HAP-1 (cell line): ENCODE data around the gene SNCAIP.

ENCODE experiments used
- DNase-seq, 2 experiments: peaks; one replicate each; pipeline ENCODE4 v3.0.0-alpha.2; 2016 to 2020; ENCODE audit warnings: low spot score in 2 of 2
- H3K27me3 ChIP-seq: fragments of 250-450 bp; sonication (Bioruptor Pico); 2 replicates; pipeline ENCODE4 v1.5.1; 2020; ENCODE audit warnings: low read depth, mild to moderate bottlenecking, moderate library complexity
- H3K36me3 ChIP-seq: fragments of 250-450 bp; sonication (Bioruptor Pico); replicated peaks from 2 replicates; pipeline ENCODE4 v1.5.1; 2020; ENCODE audit warnings: mild to moderate bottlenecking
- H3K4me1 ChIP-seq: fragments of 250-450 bp; sonication (Bioruptor Pico); 2 replicates; pipeline ENCODE4 v1.5.1; 2020; ENCODE audit warnings: mild to moderate bottlenecking
- H3K4me3 ChIP-seq: fragments of 250-450 bp; sonication (Bioruptor Pico); 2 replicates; pipeline ENCODE4 v1.5.1; 2020; ENCODE audit warnings: mild to moderate bottlenecking, moderate library complexity
- H3K9me3 ChIP-seq: fragments of 250-450 bp; sonication (Bioruptor Pico); 2 replicates; pipeline ENCODE4 v1.5.1; 2020; ENCODE audit warnings: mild to moderate bottlenecking, moderate library complexity
- in situ Hi-C: fragments of 300-500 bp; cut with MboI; formaldehyde crosslinking; loops from 3 replicates; pipeline ENCODE4 v1.14.3; 2020; ENCODE audit warnings: low sequenced_read_pairs, inconsistent platforms, mixed read lengths

Gene SNCAIP

DNA sequence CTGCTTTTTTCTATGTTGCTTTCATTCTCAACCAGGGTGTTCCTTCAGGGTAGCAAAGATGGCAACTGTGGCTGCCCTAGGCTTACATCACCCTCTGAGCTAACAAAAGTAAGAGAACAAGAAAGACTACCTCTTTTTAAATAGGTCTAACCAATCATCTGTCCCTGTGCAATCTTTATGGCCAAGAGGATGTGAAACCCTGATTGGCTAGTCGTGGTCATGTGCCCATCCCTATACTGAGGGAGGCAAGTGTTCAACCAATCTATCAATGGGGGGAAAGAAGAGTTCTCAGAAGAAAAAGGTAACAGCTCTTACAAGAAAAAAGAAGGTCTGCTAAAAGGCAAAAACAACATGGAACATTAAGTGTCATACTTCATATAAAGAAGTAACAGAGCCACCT is 11.7 kb upstream of the SNCAIP start:
- in situ Hi-C loops, result no loop called here
- no peaks in the 10 kb centered on the region; the same call in 1 of the 2 replicates for H3K4me1 ChIP-seq
- no peak overlapping the region for H3K4me3 ChIP-seq
- no peaks in the 10 kb centered on the region for H3K27me3 ChIP-seq
- no peak for DNase-seq
- no peaks in the 10 kb centered on the region for H3K36me3 ChIP-seq
- H3K9me3 ChIP-seq, result no peaks in the 10 kb centered on the region

DNA sequence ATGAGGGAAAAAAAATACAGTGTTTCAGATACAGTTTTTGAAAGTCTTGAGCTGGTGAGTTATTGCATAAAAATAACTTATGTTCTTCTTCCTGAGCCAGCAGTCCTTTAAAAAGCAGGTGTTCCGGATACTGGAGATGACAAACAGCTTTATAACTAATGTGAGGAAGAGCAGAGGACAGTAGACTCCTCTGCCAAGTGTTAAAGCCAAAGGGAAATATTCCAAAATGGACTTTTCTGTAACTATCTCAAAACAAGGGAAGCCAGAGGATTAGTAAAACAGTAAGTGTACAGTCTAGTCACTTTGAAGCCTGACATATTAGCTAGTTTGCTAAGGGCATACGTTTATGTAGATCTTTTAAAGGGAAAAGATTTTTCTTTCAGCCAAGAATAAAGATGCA is 11.0 kb upstream of the SNCAIP start:
- DNase-seq, result no peak
- in situ Hi-C loops, result no loop called here

DNA sequence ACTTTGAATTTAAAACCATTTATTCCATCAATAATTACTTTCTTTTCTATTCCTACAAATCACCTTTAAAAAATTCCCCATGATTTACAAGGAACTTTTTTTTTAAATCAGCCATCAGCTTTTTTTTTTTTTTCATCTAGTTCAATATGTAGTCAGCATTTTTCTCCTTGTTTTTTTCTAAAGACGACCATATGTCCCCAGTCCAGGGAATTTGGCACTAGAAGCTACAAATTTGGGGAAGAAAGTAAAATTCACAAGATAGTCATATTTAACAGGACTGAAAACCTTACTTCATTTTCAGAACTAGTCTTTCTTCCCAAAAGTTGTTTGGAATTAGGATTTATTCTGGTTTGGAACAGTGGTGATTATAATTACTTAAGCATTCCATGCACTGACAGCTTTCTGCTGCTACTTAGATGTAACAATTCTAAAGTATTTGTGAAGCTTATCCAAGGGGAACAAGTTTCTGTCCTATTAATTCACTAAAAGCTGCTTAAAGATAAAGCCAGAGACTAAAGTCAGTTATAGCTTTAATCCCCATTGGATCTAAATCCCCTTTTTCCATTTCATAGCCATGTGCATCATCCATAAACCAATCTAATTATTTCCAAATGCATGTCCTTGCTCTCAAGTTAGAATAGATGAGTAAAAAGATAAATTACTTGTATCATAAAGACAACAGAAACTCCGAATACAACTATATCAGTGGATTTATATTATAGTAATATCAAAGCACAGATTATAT is 7.4 kb upstream of the SNCAIP start:
- Histone ChIP-seq H3K9me3 (no peaks in the 10 kb centered on the region), H3K4me3 (no peak overlapping the region), H3K36me3 (no peaks in the 10 kb centered on the region), H3K4me1 (no peaks in the 10 kb centered on the region; the same call in 1 of the 2 replicates), H3K27me3 (no peaks in the 10 kb centered on the region)
- in situ Hi-C loops, result no loop called here
- DNase-seq, result no peak

More for the DNA sequence above, 11.0 kb upstream of the SNCAIP start:
- H3K36me3 ChIP-seq, result no peaks in the 10 kb centered on the region
- no peaks in the 10 kb centered on the region for H3K9me3 ChIP-seq
- no peaks in the 10 kb centered on the region; the same call in 1 of the 2 replicates for H3K4me1 ChIP-seq
- no peaks in the 10 kb centered on the region for H3K27me3 ChIP-seq
- H3K4me3 ChIP-seq, result no peak overlapping the region

- in situ Hi-C loops, result no loop called here
- Histone ChIP-seq H3K4me3 (no peak overlapping the region), H3K36me3 (no peaks in the 10 kb centered on the region), H3K4me1 (no peaks in the 10 kb centered on the region; the same call in 1 of the 2 replicates), H3K9me3 (no peaks in the 10 kb centered on the region), H3K27me3 (no peaks in the 10 kb centered on the region)
- no peak for DNase-seq
Observed at GRCh38 chr5:122306461-122306860, 5.6 kb upstream of the SNCAIP start.

DNA sequence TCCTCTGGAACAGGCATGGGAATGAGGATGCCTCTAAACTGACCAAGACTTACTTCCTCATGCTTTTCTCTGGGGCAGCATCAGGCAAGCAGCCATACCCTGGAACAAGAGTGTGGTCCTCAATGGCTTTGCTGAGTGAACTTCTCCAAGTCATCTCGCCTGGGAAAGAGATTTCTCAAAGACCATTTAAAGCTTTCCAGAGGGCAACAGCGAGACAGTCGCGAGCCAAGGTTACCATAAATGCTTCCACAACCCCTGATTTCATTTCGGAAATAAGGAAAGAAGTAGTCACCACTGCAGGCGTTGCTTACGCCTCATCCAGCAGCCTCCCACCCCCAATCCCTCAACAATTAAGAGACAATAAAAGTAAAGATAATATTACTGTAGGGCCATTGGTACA is 1.1 kb upstream of the SNCAIP start:
- H3K9me3 ChIP-seq, result no peaks in the 10 kb centered on the region
- in situ Hi-C loops, result no loop called here
- no peak for DNase-seq
- H3K27me3 ChIP-seq, result peaks cover 12% of the 10 kb centered on the region; the same call in 1 of the 2 replicates
- H3K4me1 ChIP-seq, result peaks cover 16% of the 10 kb centered on the region
- no peaks in the 10 kb centered on the region for H3K36me3 ChIP-seq
- no peak overlapping the region for H3K4me3 ChIP-seq

GRCh38 chr5:122311497-122311960 is 508 bp upstream of the SNCAIP start:
- Histone ChIP-seq H3K27me3 (peaks cover 12% of the 10 kb centered on the region; the same call in 1 of the 2 replicates), H3K36me3 (no peaks in the 10 kb centered on the region), H3K4me1 (peaks cover 16% of the 10 kb centered on the region), H3K4me3 (peak overlapping the region; percentile 26), H3K9me3 (no peaks in the 10 kb centered on the region)
- peak in 1 of 2 experiments; percentile 23 for DNase-seq
- in situ Hi-C loops, result no loop called here

DNA sequence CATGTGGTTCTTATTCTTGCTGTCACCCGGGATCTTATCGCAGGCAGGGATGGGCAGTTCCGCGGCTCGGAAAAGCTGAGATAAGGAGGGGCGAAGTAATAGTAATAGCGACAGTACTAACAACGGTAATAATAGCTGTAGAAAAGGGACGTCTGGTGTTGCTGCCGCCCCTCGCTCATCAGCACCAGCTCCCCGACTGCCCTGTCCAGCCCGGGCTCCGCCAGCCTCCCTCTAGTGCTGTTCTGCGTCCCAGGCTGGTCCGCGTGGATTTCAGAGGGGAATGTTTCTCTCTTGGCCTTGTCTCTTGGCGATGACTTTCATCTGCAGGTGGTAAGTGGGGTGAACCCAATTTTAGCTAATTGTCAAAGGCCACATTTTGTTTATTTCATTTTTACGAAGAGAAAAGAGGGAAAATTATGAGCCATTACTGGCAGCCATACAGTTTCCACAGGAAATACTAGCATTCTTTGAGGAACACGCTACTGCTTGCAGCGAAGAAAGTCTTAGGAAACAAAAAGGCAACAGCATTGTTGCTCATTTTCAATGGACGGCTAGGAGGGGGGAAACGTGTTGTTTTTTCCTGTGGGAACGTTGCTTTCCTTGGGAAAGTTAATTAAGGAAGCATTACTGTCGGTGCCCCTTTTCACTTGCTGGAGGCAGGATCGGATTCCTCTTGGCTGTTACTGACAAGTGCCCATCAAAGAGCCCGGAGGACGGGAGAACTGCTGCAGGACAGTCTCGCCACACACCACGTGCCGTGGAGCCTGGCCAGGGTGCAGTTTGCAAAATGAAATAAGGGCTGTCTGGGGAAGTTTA is 762 bp downstream of the SNCAIP start:
- no peaks in the 10 kb centered on the region for H3K36me3 ChIP-seq
- H3K4me1 ChIP-seq, result peaks cover 16% of the 10 kb centered on the region
- peak overlapping the region; percentile 47 for H3K4me3 ChIP-seq
- peak in 1 of 2 experiments; percentile 47 for DNase-seq
- H3K27me3 ChIP-seq, result peaks cover 22% of the 10 kb centered on the region; the same call in 1 of the 2 replicates
- in situ Hi-C loops, result no loop called here
- H3K9me3 ChIP-seq, result no peaks in the 10 kb centered on the region

DNA sequence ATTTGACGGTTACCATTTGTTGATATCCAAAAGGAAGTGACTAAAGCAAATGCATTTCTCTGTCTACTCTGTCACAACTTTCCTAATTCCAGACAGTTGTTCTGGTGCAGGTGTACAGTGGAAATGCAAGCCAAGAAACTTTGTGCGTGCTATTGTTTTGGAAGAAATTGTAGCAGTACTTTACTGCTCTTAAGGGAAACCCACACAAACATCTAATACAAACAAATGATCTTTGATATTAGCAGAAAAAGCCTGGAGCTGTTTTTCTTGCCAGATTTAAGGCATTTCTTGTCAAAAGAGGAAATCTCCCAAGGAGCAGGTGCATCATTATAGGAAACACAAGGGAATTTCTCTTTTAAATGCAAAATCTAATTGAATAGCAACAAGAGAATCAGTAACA is 2.0 kb downstream of the SNCAIP start:
- H3K36me3 ChIP-seq, result no peaks in the 10 kb centered on the region
- no peaks in the 10 kb centered on the region for H3K9me3 ChIP-seq
- peaks cover 16% of the 10 kb centered on the region for H3K4me1 ChIP-seq
- H3K27me3 ChIP-seq, result peaks cover 25% of the 10 kb centered on the region; the same call in 1 of the 2 replicates
- no peak overlapping the region for H3K4me3 ChIP-seq
- DNase-seq, result peak in 1 of 2 experiments; percentile 87
- in situ Hi-C loops, result no loop called here

GRCh38 chr5:122315521-122315920 is 3.5 kb downstream of the SNCAIP start:
- peaks cover 16% of the 10 kb centered on the region for H3K4me1 ChIP-seq
- no peaks in the 10 kb centered on the region for H3K36me3 ChIP-seq
- no peak overlapping the region for H3K4me3 ChIP-seq
- H3K27me3 ChIP-seq, result peaks cover 25% of the 10 kb centered on the region; the same call in 1 of the 2 replicates
- in situ Hi-C loops, result no loop called here
- no peak for DNase-seq
- no peaks in the 10 kb centered on the region for H3K9me3 ChIP-seq

DNA sequence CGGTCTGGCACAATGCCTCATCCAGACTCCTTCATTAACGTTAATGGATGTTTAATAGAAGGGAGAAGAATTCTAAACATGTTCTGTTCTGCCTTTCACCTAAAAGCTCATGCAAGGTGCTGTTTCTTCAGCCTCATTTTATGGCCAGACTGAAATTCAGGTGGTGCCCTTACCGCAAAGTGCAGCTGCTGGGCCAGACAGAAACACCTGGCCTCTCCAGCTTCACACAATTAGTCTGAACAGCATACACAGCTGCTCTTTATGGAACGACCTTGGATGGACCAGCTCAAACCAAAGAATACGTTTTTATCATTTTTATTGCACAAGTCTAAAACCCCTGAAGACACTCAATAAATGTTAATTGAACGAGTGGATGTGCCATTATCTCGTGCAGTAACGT is 4.6 kb downstream of the SNCAIP start:
- no peak for DNase-seq
- no peaks in the 10 kb centered on the region for H3K9me3 ChIP-seq
- peaks cover 16% of the 10 kb centered on the region for H3K4me1 ChIP-seq
- H3K27me3 ChIP-seq, result peaks cover 25% of the 10 kb centered on the region; the same call in 1 of the 2 replicates
- H3K36me3 ChIP-seq, result no peaks in the 10 kb centered on the region
- H3K4me3 ChIP-seq, result no peak overlapping the region
- in situ Hi-C loops, result no loop called here

DNA sequence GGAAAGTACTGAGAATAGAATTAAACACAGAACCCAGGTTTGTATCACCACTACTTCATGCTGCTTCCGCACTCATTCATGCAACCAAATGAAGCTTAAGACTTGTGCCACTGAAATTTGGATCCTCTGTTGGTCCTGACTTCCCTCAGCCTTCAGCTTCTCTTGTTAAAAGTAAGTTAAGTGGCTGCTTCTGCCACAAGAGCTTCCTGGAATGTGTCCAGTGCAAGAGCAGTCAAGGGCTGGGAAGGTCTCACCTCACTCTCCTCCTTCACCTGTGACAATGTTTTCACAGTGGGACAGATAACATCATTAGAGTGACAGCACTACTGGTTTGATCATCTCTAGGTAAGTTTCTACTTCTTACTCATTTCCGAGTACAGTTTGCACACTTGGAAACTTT is 7.9 kb downstream of the SNCAIP start:
- Histone ChIP-seq H3K36me3 (no peaks in the 10 kb centered on the region), H3K4me1 (peaks cover 3% of the 10 kb centered on the region), H3K27me3 (peaks cover 17% of the 10 kb centered on the region; the same call in 1 of the 2 replicates), H3K4me3 (no peak overlapping the region), H3K9me3 (no peaks in the 10 kb centered on the region)
- in situ Hi-C loops, result loop anchor here (10.0 kb wide), 1 partner anchor 95 kb away; no protein-coding TSS in a partner anchor
- DNase-seq, result no peak

DNA sequence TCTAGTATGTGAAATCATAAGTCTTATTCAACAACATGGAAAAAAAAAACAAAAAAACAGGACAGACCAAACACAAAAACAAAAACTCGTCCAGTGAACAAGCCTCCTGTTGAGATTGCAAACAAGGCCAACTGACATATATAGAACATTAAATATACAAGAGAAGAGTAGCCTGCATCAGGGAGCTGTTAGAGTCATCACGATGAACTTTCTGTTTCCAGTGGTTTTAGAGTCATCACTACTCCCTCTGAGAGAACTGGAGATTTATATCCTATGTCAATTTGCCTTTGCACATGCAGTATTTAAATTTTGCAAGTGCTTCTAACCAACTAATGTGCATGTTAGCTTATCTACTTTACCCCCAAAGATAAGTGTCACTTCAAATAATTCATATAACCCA is 9.9 kb downstream of the SNCAIP start:
- no peak for DNase-seq
- in situ Hi-C loops, result loop anchor here (10.0 kb wide), 1 partner anchor 93 kb away; no protein-coding TSS in a partner anchor
- peaks cover 3% of the 10 kb centered on the region for H3K4me1 ChIP-seq
- H3K27me3 ChIP-seq, result peaks cover 10% of the 10 kb centered on the region; the same call in 1 of the 2 replicates
- H3K36me3 ChIP-seq, result no peaks in the 10 kb centered on the region
- H3K4me3 ChIP-seq, result no peak overlapping the region
- no peaks in the 10 kb centered on the region for H3K9me3 ChIP-seq

DNA sequence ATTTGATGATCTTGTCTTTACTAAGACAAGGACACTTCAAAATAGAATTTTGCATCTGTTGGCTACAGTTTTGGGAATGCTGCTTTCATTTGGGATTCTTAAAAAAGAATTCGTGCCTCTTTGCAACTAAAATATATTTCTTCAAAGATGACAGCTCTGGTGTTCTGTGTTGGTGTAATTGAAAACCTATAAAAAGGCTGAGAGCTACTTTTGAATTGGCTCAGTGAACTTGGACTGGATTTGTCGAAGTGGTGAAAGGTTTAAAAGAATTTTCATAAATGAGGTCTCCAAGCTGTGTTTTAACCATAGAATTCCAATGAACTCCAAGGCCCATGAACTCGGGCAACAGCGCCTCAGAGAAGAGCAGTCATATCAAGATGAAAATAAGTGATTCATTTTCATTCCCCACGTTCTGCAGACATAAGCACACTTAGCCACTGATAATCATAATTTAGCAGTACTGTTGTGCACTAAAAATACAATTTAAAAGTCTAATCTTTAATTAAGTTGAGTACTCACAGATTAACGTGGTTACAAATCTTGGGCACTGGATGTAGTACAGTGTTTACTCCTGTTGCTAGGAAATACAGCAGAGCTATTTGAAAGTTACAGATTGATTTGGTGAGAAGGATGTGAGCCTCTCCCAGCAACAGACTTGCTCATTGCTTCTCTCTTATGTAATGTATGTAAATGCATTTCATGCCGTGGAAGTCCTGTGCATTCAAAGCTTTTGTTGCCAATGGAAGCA is 10.9 kb downstream of the SNCAIP start:
- Histone ChIP-seq H3K9me3 (no peaks in the 10 kb centered on the region), H3K4me3 (no peak overlapping the region), H3K36me3 (no peaks in the 10 kb centered on the region), H3K27me3 (0 out of 2 replicates have a peak, but pooled peaks cover 3% of the 10 kb centered on the region), H3K4me1 (peaks cover 3% of the 10 kb centered on the region)
- DNase-seq, result no peak
- in situ Hi-C loops, result loop anchor here (10.0 kb wide), 1 partner anchor 92 kb away; no protein-coding TSS in a partner anchor
